ENCODE results near the gene PRRT1. TPM values are rescaled to one million over a fixed set of nuclear protein-coding genes. Genes with fewer than 3 reads are reported as not detected.

The PRRT1 gene
- total and polyA plus RNA-seq, 11 donors, result 0.28 to 1.1 (median 0.62) TPM

- Histone ChIP-seq H3K4me3 (peak within 1 kb of the TSS; percentile 59 to 93 (median 80)), H3K36me3 (peaks cover 0 to 27% (median 19%) of the 10 kb centered on the region in 9 donors), H3K9me3 (no peaks in the 10 kb centered on the region), H3K4me1 (peaks cover 0 to 82% (median 60%) of the 10 kb centered on the region in 12 donors), H3K27me3 (no peaks in the 10 kb centered on the region), H3K27ac (peak within 1 kb of the TSS; percentile 90 to 100 (median 97))
- ATAC-seq (peak; percentile 74 to 84 (median 78)), DNase-seq (peak; percentile 91 to 97 (median 95))
- peak in 1 of 2 donors; percentile 83 for TF ChIP-seq POLR2A (IDR thresholded peaks at IDR 0.05)
- TF ChIP-seq CTCF (IDR thresholded peaks at IDR 0.05), result no peak
- WGBS, 4 donors, result 2 to 3% (median 3%) methylated on average over 20 to 23 of the region's 23 CpGs
- intact Hi-C loops (cut with DNase I), result loop anchor here in 3 of 10 donors (5.0 to 10.0 kb wide), 3 partner anchors 63 to 1015 kb away; partner anchors contain the start of genes ATF6B (in 1 of the 3), HSD17B8 (in 1 of the 3), RING1 (in 1 of the 3) and RXRB (in 1 of the 3)
Observed at GRCh38 chr6:32190054-32190851, 38.5 kb upstream of the PRRT1 start, which contains the start of gene PBX2. Gene PBX2 (minus strand): TSS chr6:32190202. CDS start chr6:32189915, 287 bp downstream.

GRCh38 chr6:32189742-32190053, 38.0 kb upstream of the PRRT1 start:
- H3K27me3 ChIP-seq, result no peaks in the 10 kb centered on the region
- ATAC-seq, result peak in 3 of 4 donors; percentile 1 to 4 (median 1)
- peaks cover 0 to 27% (median 19%) of the 10 kb centered on the region in 9 donors for H3K36me3 ChIP-seq
- WGBS, 4 donors, result 10 to 22% (median 15%) methylated on average over 11 to 23 of the region's 23 CpGs; no CpG with 5 or more reads in 1 of the 4 donors
- H3K4me3 ChIP-seq, result peak overlapping the region; percentile 59 to 93 (median 80)
- DNase-seq, result no peak
- H3K27ac ChIP-seq, result peak overlapping the region; percentile 90 to 100 (median 97)
- TF ChIP-seq CTCF (IDR thresholded peaks at IDR 0.05) (no peak), POLR2A (IDR thresholded peaks at IDR 0.05) (no peak)
- no peaks in the 10 kb centered on the region for H3K9me3 ChIP-seq
- intact Hi-C loops (cut with DNase I), result loop anchor here in 3 of 10 donors (5.0 to 10.0 kb wide), 3 partner anchors 62 to 1015 kb away; partner anchors contain the start of genes ATF6B (in 1 of the 3), HSD17B8 (in 1 of the 3), RING1 (in 1 of the 3) and RXRB (in 1 of the 3)
- peaks cover 0 to 82% (median 55%) of the 10 kb centered on the region in 12 donors for H3K4me1 ChIP-seq

DNA sequence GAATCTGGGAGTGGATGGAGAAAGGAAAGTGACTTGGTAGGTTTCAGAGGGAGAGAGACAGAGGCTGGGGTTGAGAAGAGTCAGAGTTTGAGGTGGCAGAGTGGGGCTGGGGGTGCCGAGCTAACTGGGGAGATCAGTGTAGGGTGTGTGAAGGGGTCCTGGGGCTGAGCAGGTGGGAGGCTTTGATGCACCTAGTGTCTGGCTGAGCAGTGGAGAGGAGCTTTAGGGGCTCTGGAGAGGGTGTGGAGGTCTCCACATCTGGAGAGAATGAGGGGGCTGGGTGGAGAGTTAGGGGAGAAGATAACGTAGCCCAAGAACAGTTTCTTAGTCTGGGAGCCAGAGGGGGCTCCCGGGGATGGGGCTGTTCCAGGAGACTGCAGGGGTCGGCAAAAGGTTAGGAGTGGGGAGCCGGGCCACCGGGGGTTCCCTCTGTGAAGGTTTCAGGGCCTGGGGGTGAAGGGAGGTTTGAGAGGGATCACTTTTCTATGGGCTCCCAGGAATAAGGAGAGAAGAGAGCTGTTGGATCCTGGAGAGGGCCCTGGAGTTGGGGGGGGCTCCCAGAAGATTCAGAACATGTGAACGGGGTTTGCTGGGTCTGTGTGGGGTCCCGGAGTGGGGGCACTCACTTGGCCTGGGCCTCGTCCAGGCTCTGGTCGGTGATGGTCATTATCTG, 37.5 kb upstream of the PRRT1 start:
- Histone ChIP-seq H3K27ac (peak overlapping the region; percentile 90 to 100 (median 97)), H3K36me3 (peaks cover 0 to 29% (median 19%) of the 10 kb centered on the region in 9 donors), H3K4me3 (peak overlapping the region; percentile 59 to 93 (median 80)), H3K27me3 (no peaks in the 10 kb centered on the region), H3K4me1 (peaks cover 0 to 82% (median 57%) of the 10 kb centered on the region in 12 donors), H3K9me3 (no peaks in the 10 kb centered on the region)
- TF ChIP-seq CTCF (IDR thresholded peaks at IDR 0.05) (no peak), POLR2A (IDR thresholded peaks at IDR 0.05) (no peak)
- ATAC-seq, result no peak
- DNase-seq, result no peak
- intact Hi-C loops (cut with DNase I), result no loop called here
- WGBS, 4 donors, result 1 to 5% (median 2%) methylated on average over 8 to 10 of the region's 10 CpGs
